GM06990 (cell line): Measurements from ENCODE around the gene PRKCE.

ENCODE experiments used
- DNase-seq: peaks from one replicate; pipeline ENCODE4 v3.0.0-alpha.2; 2011; ENCODE audit not compliant: insufficient read length; ENCODE audit errors: extremely low read depth
- H3K27me3 ChIP-seq: replicated peaks from 2 replicates; pipeline ENCODE4 v1.6.0; 2011; ENCODE audit warnings: low read length; ENCODE audit not compliant: control insufficient read depth, insufficient read depth
- H3K36me3 ChIP-seq: 2 replicates; pipeline ENCODE4 v1.5.1; 2011; ENCODE audit warnings: low read length; ENCODE audit not compliant: control insufficient read depth, insufficient read depth
- H3K4me3 ChIP-seq: replicated peaks from 2 replicates; pipeline ENCODE4 v1.5.1; 2011; ENCODE audit warnings: low read depth, mild to moderate bottlenecking, control low read depth, low read length
- CTCF ChIP-seq: IDR thresholded peaks from 2 replicates; pipeline ENCODE4 v1.5.1; 2011; ENCODE audit warnings: low read length, control low read depth, mild to moderate bottlenecking, inconsistent platforms; ENCODE audit not compliant: insufficient read depth, poor library complexity, severe bottlenecking

PRKCE gene

GRCh38 chr2:45769056-45769455 is 117.6 kb downstream of the PRKCE start:
- no peak for TF ChIP-seq CTCF
- Histone ChIP-seq H3K27me3 (no peaks in the 10 kb centered on the region), H3K36me3 (no peaks in the 10 kb centered on the region), H3K4me3 (no peak overlapping the region)
- DNase-seq: no peak

GRCh38 chr2:45769854-45770576 is 118.5 kb downstream of the PRKCE start:
- Histone ChIP-seq H3K36me3 (no peaks in the 10 kb centered on the region), H3K4me3 (no peak overlapping the region), H3K27me3 (no peaks in the 10 kb centered on the region)
- no peak for TF ChIP-seq CTCF
- DNase-seq: no peak

GRCh38 chr2:45770811-45771210 is 119.3 kb downstream of the PRKCE start:
- H3K27me3 ChIP-seq: no peaks in the 10 kb centered on the region
- no peak overlapping the region for H3K4me3 ChIP-seq
- no peak for TF ChIP-seq CTCF
- DNase-seq: no peak
- H3K36me3 ChIP-seq: no peaks in the 10 kb centered on the region

GRCh38 chr2:45771261-45771660 is 119.8 kb downstream of the PRKCE start:
- no peaks in the 10 kb centered on the region for H3K27me3 ChIP-seq
- no peak overlapping the region for H3K4me3 ChIP-seq
- no peaks in the 10 kb centered on the region for H3K36me3 ChIP-seq
- no peak for DNase-seq
- TF ChIP-seq CTCF: no peak

- TF ChIP-seq CTCF: no peak
- H3K4me3 ChIP-seq: no peak overlapping the region
- H3K36me3 ChIP-seq: no peaks in the 10 kb centered on the region
- DNase-seq: no peak
- no peaks in the 10 kb centered on the region for H3K27me3 ChIP-seq
Measured at GRCh38 chr2:45772038-45772437, 120.6 kb downstream of the PRKCE start.

GRCh38 chr2:45773909-45774308 is 122.4 kb downstream of the PRKCE start:
- Histone ChIP-seq H3K27me3 (no peaks in the 10 kb centered on the region), H3K4me3 (no peak overlapping the region), H3K36me3 (no peaks in the 10 kb centered on the region)
- DNase-seq: no peak
- TF ChIP-seq CTCF: no peak
